Ovary (tissue), 9 donors: ENCODE results near the gene SEPTIN5. TPM values are rescaled to one million over a fixed set of nuclear protein-coding genes. Genes with fewer than 3 reads are reported as not detected.

Experiments
- DNase-seq, 5 donors: peaks; one replicate each; pipeline ENCODE4 v3.0.0-alpha.2; 2019 to 2020
- H3K27ac ChIP-seq, 2 donors: fragments of 200-600 bp; one replicate each; pipeline versions ENCODE4 v1.5.1 to v1.8.0; 2019 to 2022
- H3K27me3 ChIP-seq: fragments of 200-600 bp; one replicate; pipeline ENCODE4 v1.8.0; 2022
- H3K36me3 ChIP-seq: fragments of 200-600 bp; sonication (generic); one replicate; pipeline ENCODE4 v1.5.1; 2019
- H3K4me1 ChIP-seq: one replicate; pipeline ENCODE4 v1.8.1; 2013; ENCODE audit warnings: mild to moderate bottlenecking, moderate library complexity; ENCODE audit not compliant: insufficient read depth
- H3K4me3 ChIP-seq: fragments of 200-600 bp; sonication (generic); one replicate; pipeline ENCODE4 v1.5.1; 2017
- H3K9me3 ChIP-seq, 2 donors: fragments of 200-600 bp in 1 of 2; sonication (generic) in 1 of 2; one replicate each; pipeline versions ENCODE4 v1.5.1 to v1.8.1; 2013 to 2019; ENCODE audit warnings: mild to moderate bottlenecking in 1 of 2, moderate library complexity in 1 of 2
- EP300 ChIP-seq: sonication (generic); formaldehyde crosslinking; IDR thresholded peaks from one replicate; pipeline ENCODE4 v1.6.1; 2017; ENCODE audit warnings: antibody characterized with exemption
- POLR2A ChIP-seq: fragments of 450-650 bp; IDR thresholded peaks from one replicate; pipeline ENCODE4 v1.6.1; 2017; ENCODE audit warnings: antibody characterized with exemption, mild to moderate bottlenecking, moderate library complexity
- WGBS, 3 donors: extraction: QIAGEN DNeasy Blood & Tissue Kit in 1 of 3; methylation state at CpG; one replicate each; pipeline versions ENCODE4 v1.1.5 to v1.1.7; 2013 to 2017; 5-methylcytosine and 5-hydroxymethylcytosine counted together
- intact Hi-C, 4 donors: fragments of 100-400 bp; cut with DNase I; formaldehyde crosslinking; loops; one replicate each; pipeline versions ENCODE4 v1.11.0 to v1.15.1; 2022 to 2023
- polyA plus RNA-seq, 2 donors: library from polyadenylated mRNA; stranded (reverse); fragments of 200-250 nt in 1 of 2; fragments of 350-450 nt in 1 of 2; fragmentation: Illumina TruSeq in 1 of 2; extraction: RNeasy Lipid Tissue Mini Kit (QIAGEN cat#74804) in 1 of 2; gene quantifications; one replicate each; pipeline ENCODE4 v1.2.3, GENCODE V29; 2013 to 2014
- total RNA-seq, 7 donors: library from RNA; depleted of rRNA in 2 of 7; stranded (reverse); fragments of >200 nt in 2 of 7; fragmentation: NEBNext Ultra II Directional in 3 of 7; extraction: Animal tissue kit (Norgen Biotek cat#: 25700) in 3 of 7; gene quantifications; one replicate each; pipeline versions ENCODE4 v1.1.0 to v1.2.4, GENCODE V29; 2016 to 2023
- TF ChIP-seq, protein P1 (sequence below), 3 donors: fragments of 450-650 bp in 2 of 3; fragments of 200-600 bp in 1 of 3; IDR thresholded peaks; one replicate each; pipeline versions ENCODE4 v1.5.1 to v1.8.0; 2016 to 2022; ENCODE audit warnings: antibody characterized with exemption in 3 of 3, mild to moderate bottlenecking in 1 of 3
- donor health status: DM: no; HTN: no; CAD: no; lungs with moderate emphysema.
- donor health status: DM: no; HTN: no; CAD: no.
- donor health status: Bipolar disorder and iron deficiency.
- donor health status: DM: yes; HTN: yes; CAD: no.
- donor health status: DM: no; HTN: no; CAD: no.
- donor health status: DM: yes; HTN: yes; CAD: no.

Gene SEPTIN5
- total and polyA plus RNA-seq, 9 donors: 21.0 to 55.0 (median 30.9) TPM

DNA sequence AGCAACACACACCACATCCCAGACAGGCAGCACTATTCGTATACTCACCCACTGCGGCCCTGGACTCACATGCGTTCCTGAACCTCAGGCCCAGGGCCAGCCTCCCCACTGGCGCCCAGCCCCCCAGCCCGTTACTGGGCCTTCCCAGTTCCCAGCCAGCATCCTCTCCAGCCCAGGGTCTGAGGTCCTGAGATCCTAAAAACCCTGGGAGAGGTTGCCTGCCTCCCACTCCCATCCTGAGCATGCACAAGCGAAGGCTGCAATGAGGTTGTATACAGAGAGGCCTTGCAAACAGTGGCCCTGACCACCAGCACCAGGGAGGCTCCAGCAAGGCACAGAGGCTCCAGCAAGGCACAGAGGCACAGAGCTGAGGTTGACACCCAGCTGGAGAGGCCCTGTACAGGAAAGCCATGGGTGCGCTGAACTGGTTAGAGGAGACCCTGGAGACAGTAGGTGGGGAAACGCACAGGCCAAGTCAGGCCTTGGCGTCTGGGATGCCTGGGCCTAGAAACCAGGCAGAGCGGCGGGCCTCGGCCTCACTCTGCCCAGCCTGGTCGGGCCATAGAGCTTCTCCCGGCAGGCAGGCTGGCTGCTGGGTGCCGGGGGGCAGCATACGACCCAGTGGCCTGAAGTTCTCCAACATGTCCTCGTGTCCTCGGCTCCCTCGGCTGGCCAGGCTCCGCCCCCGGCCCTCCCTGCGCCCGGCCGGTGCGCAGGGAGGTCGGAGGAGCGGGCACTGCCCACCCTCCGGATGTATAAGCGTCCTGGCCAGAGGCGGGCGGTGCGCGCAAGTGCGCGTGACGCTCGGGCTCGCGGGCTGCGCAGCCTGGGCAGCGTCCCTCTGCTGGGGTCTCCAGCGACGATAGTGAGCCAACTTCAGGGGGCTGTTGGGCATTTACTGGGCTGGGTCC, 43.9 kb downstream of the SEPTIN5 start:
- peaks cover 8% of the 10 kb centered on the region for H3K27me3 ChIP-seq
- H3K4me1 ChIP-seq: no peaks in the 10 kb centered on the region
- H3K9me3 ChIP-seq: no peaks in the 10 kb centered on the region
- 26 to 35% (median 28%) methylated on average over 32 to 43 of the region's 43 CpGs for WGBS, 3 donors
- no peak overlapping the region for H3K4me3 ChIP-seq
- no peaks in the 10 kb centered on the region for H3K36me3 ChIP-seq
- H3K27ac ChIP-seq: no peak overlapping the region
- TF ChIP-seq POLR2A (no peak), EP300 (no peak)
- TF ChIP-seq, protein P1, sequence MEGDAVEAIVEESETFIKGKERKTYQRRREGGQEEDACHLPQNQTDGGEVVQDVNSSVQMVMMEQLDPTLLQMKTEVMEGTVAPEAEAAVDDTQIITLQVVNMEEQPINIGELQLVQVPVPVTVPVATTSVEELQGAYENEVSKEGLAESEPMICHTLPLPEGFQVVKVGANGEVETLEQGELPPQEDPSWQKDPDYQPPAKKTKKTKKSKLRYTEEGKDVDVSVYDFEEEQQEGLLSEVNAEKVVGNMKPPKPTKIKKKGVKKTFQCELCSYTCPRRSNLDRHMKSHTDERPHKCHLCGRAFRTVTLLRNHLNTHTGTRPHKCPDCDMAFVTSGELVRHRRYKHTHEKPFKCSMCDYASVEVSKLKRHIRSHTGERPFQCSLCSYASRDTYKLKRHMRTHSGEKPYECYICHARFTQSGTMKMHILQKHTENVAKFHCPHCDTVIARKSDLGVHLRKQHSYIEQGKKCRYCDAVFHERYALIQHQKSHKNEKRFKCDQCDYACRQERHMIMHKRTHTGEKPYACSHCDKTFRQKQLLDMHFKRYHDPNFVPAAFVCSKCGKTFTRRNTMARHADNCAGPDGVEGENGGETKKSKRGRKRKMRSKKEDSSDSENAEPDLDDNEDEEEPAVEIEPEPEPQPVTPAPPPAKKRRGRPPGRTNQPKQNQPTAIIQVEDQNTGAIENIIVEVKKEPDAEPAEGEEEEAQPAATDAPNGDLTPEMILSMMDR (IDR thresholded peaks at IDR 0.05): no peak
- no peak for DNase-seq
- intact Hi-C loops: no loop called here

DNA sequence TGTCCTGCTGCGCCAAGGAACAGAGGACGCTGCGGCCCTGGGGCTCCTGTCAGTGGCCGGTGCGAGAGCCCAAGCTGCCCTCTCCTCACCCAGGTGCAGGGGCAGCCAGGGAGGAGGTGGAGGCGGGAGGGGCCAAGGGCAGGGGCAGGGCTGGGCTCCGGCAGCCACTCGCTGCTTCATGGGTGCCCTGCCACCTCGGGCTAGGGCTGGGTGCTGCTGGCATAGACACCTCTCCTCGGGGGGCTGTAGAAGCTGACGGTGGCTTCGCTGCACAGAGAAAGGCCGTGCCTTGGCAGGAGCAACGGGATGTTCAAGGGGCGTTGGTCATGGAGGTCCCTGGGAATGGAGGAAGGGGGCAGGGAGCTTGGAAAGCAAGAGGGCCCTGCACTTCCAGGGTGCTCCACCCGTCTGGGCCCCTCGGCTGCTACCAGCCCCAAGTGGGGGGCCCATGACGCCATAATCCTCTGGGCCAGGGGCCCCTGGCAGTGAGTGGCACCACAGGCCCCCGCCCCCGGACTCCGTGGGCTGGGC, 44.7 kb downstream of the SEPTIN5 start:
- WGBS, 3 donors: 4 to 5% (median 4%) methylated on average over 16 to 21 of the region's 21 CpGs
- intact Hi-C loops: no loop called here
- no peak overlapping the region for H3K4me3 ChIP-seq
- DNase-seq: no peak
- H3K27ac ChIP-seq: no peak overlapping the region
- H3K9me3 ChIP-seq: no peaks in the 10 kb centered on the region
- H3K4me1 ChIP-seq: no peaks in the 10 kb centered on the region
- no peaks in the 10 kb centered on the region for H3K36me3 ChIP-seq
- peaks cover 8% of the 10 kb centered on the region for H3K27me3 ChIP-seq
- TF ChIP-seq EP300 (no peak), POLR2A (no peak)
- TF ChIP-seq, protein P1 (IDR thresholded peaks at IDR 0.05): no peak

DNA sequence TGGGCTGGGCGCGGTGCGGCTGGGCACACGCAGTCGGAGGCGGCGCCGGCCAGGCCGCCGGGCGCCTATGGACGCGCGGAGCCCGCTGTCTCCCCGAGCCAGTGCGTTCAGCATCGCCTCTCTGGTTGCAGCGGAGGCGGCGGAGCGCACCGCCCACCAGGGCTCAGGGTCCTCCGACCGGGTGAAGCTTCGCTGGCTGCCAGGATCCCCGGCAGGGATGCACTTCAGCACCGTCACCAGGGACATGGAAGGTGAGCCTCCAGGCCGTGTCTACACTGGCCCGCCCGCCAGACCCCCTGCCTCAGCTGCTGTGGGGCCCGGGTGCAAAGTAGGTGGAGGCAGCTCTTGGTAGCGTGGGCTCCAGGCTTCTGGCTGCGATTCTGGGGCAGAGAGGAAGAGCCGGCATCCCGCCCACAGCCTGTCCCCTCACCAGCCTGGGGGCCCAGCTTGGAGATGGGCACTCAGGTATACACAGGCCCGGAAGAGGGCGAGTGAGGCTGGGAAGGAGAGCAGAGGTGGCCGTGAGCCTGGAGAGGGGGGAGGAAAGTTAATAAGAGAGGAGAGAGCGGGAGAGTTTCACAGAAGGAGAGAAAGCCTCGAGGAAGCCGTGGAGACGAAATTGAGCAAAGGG, 45.2 kb downstream of the SEPTIN5 start:
- no peak overlapping the region for H3K4me3 ChIP-seq
- no peak for DNase-seq
- peaks cover 8% of the 10 kb centered on the region for H3K27me3 ChIP-seq
- H3K36me3 ChIP-seq: no peaks in the 10 kb centered on the region
- WGBS, 3 donors: 3 to 5% (median 4%) methylated on average over 39 to 43 of the region's 43 CpGs
- TF ChIP-seq EP300: no peak
- intact Hi-C loops: no loop called here
- H3K27ac ChIP-seq: no peak overlapping the region
- H3K9me3 ChIP-seq: no peaks in the 10 kb centered on the region
- no peaks in the 10 kb centered on the region for H3K4me1 ChIP-seq

DNA sequence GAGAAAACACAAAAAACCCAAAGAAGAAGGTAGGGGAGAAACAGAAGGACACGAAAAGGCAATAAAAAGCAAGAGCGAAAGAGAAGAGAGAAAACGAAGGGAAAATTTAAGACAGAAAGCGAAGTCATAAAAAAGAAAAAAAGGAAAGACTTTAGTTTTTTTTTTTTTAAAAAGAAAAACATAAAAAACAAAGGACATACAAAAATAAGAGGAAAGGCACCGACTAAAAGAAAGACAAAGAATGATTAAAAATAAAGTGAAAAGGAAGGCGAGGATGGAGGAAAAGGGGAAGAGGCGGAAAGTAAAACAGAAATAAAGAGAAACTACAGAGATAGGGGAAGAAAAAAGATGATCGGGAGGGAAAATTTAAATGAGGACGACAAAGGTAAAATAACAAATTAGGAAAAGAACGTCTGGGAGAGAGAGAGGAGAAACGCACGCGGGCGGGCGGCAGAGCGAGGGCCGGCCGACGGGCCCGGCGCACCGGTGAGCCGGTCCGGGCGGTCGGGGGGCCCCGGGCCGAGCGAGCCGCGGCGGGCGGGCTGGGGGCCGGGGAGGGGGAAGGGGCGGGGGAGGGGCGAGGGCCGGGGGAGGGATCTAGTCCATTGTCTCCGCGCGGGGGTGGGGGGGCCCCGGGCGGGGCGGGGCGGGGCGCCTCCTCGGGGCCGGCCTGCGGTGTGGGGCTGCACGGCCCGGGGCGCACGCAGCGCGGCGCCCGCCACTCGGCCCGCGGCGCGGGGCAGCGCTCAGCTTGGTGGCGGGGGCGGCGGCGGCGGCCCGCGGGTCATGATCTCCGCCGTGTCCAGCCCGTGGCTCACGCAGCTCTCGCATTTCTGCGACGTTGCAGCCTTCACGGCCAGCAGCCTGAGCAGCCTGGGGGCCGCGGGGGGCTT, 46.0 kb downstream of the SEPTIN5 start, which contains the start of gene TBX1:
Gene TBX1, plus strand, starts transcription at position 721 of the 893 bp plus-strand sequence. Its CDS starts 66 bp downstream, at position 787.
- WGBS, 3 donors: 3 to 6% (median 6%) methylated on average over 37 to 57 of the region's 79 CpGs
- no peak within 1 kb of the TSS for H3K4me3 ChIP-seq
- peaks cover 7% of the 10 kb centered on the region for H3K27me3 ChIP-seq
- TF ChIP-seq EP300: no peak
- TF ChIP-seq, protein P1 (IDR thresholded peaks at IDR 0.05): no peak
- no peak for TF ChIP-seq POLR2A
- H3K9me3 ChIP-seq: no peaks in the 10 kb centered on the region
- intact Hi-C loops: no loop called here
- DNase-seq: no peak
- H3K27ac ChIP-seq: no peak within 1 kb of the TSS
- H3K4me1 ChIP-seq: no peaks in the 10 kb centered on the region
- H3K36me3 ChIP-seq: no peaks in the 10 kb centered on the region
